K562 (cell line): ENCODE results near the gene PRR36. TPM values are rescaled to one million over a fixed set of nuclear protein-coding genes. Genes with fewer than 3 reads are reported as not detected.

ENCODE experiments used
- CEBPG ChIP-seq, 3 experiments: fragments of 200-800 bp in 1 of 3; sonication (Bioruptor generic) in 1 of 3; sonication (generic) in 1 of 3; formaldehyde crosslinking in 1 of 3; IDR thresholded peaks in 2 of 3; conservative IDR thresholded peaks in 1 of 3; 2 replicates each; pipeline versions ENCODE4 v1.6.1 to v1.8.0; 2016 to 2022; ENCODE audit warnings: missing compliant biosample characterization in 2 of 3, missing genetic modification characterization in 2 of 3, mild to moderate bottlenecking in 1 of 3, missing genetic modification reagents in 1 of 3
- CREBBP ChIP-seq: IDR thresholded peaks from one replicate; pipeline ENCODE4 v1.6.1; 2012; ENCODE audit warnings: low read depth, mild to moderate bottlenecking, control low read depth, inconsistent platforms, low read length
- E2F3 ChIP-seq: fragments of 250-450 bp; sonication (Bioruptor Pico); IDR thresholded peaks from 2 replicates; pipeline ENCODE4 v1.4.0; 2020; ENCODE audit warnings: mild to moderate bottlenecking
- MEIS2 ChIP-seq: fragments of 450-650 bp; IDR thresholded peaks from 2 replicates; pipeline ENCODE4 v1.6.1; 2014; ENCODE audit warnings: mild to moderate bottlenecking; ENCODE audit not compliant: partially characterized antibody
- MIER1 ChIP-seq: fragments of 450-650 bp; IDR thresholded peaks from 2 replicates; pipeline ENCODE4 v1.6.1; 2016; ENCODE audit warnings: antibody characterized with exemption, mild to moderate bottlenecking, low read depth
- NCOA6 ChIP-seq: fragments of 450-650 bp; IDR thresholded peaks from 2 replicates; pipeline ENCODE4 v1.6.1; 2017; ENCODE audit warnings: mild to moderate bottlenecking
- NCOR1 ChIP-seq: fragments of 450-650 bp; IDR thresholded peaks from 2 replicates; pipeline ENCODE4 v1.6.1; 2016; ENCODE audit warnings: mild to moderate bottlenecking, moderate library complexity
- NONO ChIP-seq, 2 experiments: fragments of 200-400 bp in 1 of 2; fragments of 450-650 bp in 1 of 2; formaldehyde crosslinking in 1 of 2; IDR thresholded peaks; 2 replicates each; pipeline ENCODE4 v1.6.1; 2017; ENCODE audit warnings: low read depth in 2 of 2, mild to moderate bottlenecking in 2 of 2, moderate library complexity in 2 of 2, low read length in 1 of 2
- PTTG1 ChIP-seq: fragments of 450-650 bp; IDR thresholded peaks from 2 replicates; pipeline ENCODE4 v1.6.1; 2016; ENCODE audit warnings: low read depth, mild to moderate bottlenecking, missing genetic modification characterization, missing compliant biosample characterization
- RNF2 ChIP-seq: sonication (generic); IDR thresholded peaks from 2 replicates; pipeline ENCODE4 v1.6.1; 2016
- SIN3A ChIP-seq, 2 experiments: fragments of 150-350 bp in 1 of 2; IDR thresholded peaks; 2 replicates each; pipeline ENCODE4 v1.6.1; 2011 to 2016; ENCODE audit warnings: borderline replicate concordance in 2 of 2, low read depth in 2 of 2, low read length in 2 of 2, mild to moderate bottlenecking in 2 of 2, moderate library complexity in 2 of 2; ENCODE audit not compliant: control insufficient read depth in 1 of 2
- TOE1 ChIP-seq, 2 experiments: fragments of 450-650 bp in 1 of 2; sonication (generic) in 1 of 2; formaldehyde crosslinking in 1 of 2; IDR thresholded peaks; 2 replicates each; pipeline versions ENCODE4 v1.7.1 to v1.8.0; 2016 to 2022; ENCODE audit warnings: borderline replicate concordance in 2 of 2, mild to moderate bottlenecking in 2 of 2, antibody characterized with exemption in 1 of 2, inconsistent platforms in 1 of 2, low read depth in 1 of 2, missing genetic modification reagents in 1 of 2, moderate library complexity in 1 of 2
- XRCC3 ChIP-seq: fragments of 450-650 bp; IDR thresholded peaks from 2 replicates; pipeline ENCODE4 v1.6.1; 2017; ENCODE audit warnings: mild to moderate bottlenecking, moderate library complexity
- ZBTB8A ChIP-seq: fragments of 450-650 bp; IDR thresholded peaks from 2 replicates; pipeline ENCODE4 v1.6.1; 2018; ENCODE audit warnings: mild to moderate bottlenecking, moderate library complexity; ENCODE audit not compliant: partially characterized antibody
- ZC3H11A ChIP-seq: IDR thresholded peaks from 2 replicates; pipeline ENCODE4 v1.6.1; 2012; ENCODE audit warnings: low read depth, low read length, improper control_type of control experiment
- ZNF780A ChIP-seq: fragments of 250-450 bp; sonication (Bioruptor Pico); IDR thresholded peaks from 2 replicates; pipeline ENCODE4 v1.5.0; 2021; ENCODE audit warnings: mild to moderate bottlenecking
- ZNF79 ChIP-seq: fragments of 250-450 bp; sonication (Bioruptor Pico); IDR thresholded peaks from 2 replicates; pipeline ENCODE4 v1.4.0; 2020; ENCODE audit warnings: low read depth, mild to moderate bottlenecking, moderate library complexity
- polyA plus RNA-seq, 8 experiments: library from polyadenylated mRNA; depleted of rRNA in 4 of 8; stranded (reverse) in 5 of 8; unstranded in 3 of 8; fragments of >200 nt; fragmentation: Nextera tagmentation in 2 of 8; fragmentation: Illumina TruSeq in 1 of 8; extraction: Ambion mirVana in 2 of 8; extraction: Trizol in 1 of 8; gene quantifications; 2 replicates each; pipeline versions ENCODE4 v1.2.1 to v1.2.3, GENCODE V29; 2011 to 2014; ENCODE audit warnings: inconsistent platforms in 1 of 8, missing spikeins in 1 of 8
- total RNA-seq, 7 experiments: library from RNA; depleted of rRNA in 6 of 7; stranded (reverse); fragments of >200 nt in 6 of 7; fragmentation: Illumina TruSeq in 2 of 7; extraction: Trizol in 2 of 7; gene quantifications; 2 replicates each; pipeline versions ENCODE4 v1.2.1 to v1.2.3, GENCODE V29; 2011 to 2021; ENCODE audit warnings: low replicate concordance in 1 of 7
- TF ChIP-seq, protein P1 (sequence below): sonication (generic); formaldehyde crosslinking; IDR thresholded peaks from 2 replicates; pipeline ENCODE4 v1.8.0; 2022; ENCODE audit warnings: mild to moderate bottlenecking, missing genetic modification reagents
- TF ChIP-seq, protein P2 (sequence below): fragments of 250-450 bp; sonication (Bioruptor Pico); IDR thresholded peaks from 2 replicates; pipeline ENCODE4 v1.9.0; 2021; ENCODE audit warnings: mild to moderate bottlenecking, inconsistent platforms
- TF ChIP-seq, protein P3 (sequence below): fragments of 250-450 bp; sonication (Bioruptor Pico); IDR thresholded peaks from 2 replicates; pipeline ENCODE4 v1.8.0; 2022; ENCODE audit warnings: inconsistent platforms
- TF ChIP-seq, protein P4 (sequence below): sonication (generic); formaldehyde crosslinking; IDR thresholded peaks from 2 replicates; pipeline ENCODE4 v1.8.0; 2022; ENCODE audit warnings: mild to moderate bottlenecking, missing genetic modification reagents

The PRR36 gene
- total and polyA plus RNA-seq, 9 of the 15 experiments (the other 6 are each of a cell fraction or from before 2014, with no cell fraction given) = 0.05 to 0.42 (median 0.06) TPM; not detected in 6

DNA sequence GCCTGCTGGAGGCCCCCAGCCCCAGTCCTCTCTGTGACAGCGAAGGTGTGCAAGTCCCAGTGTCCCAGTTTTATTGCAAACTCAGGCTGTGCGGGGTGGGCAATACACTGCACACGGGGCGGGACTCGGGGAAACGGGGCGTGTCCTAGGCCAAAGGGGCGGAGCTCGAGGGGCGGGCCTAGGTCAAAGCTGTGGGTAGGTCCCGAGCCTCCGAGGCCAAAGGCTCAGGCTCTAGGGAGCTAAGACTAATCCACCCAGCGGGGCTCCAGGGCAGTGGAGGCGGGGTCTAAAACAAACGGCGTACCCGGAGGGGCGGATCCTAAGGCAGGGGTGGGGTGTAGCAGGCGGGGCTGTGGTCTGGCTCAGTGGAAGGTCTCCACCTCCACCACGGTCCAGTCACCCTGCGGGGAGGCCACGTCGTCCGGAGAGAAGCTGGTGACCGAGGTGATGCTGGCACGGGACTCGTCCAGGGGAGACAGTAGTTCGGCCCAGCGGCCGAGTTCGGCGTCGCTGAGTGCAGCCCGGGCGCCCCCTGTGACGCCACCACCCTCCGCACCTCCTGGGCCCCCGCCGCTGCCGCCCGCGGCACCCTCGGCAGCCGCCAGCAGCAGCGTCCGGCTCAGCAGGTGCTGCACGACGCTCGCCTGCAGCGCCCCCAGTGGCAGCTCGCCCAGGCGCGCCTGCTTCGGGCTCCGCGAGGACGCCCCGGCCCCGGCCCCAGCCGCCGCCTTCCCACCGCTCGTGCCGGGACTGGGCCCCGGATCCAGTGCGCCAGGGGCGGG lies 5.3 kb downstream of the PRR36 start (continued):
- TF ChIP-seq ZC3H11A (no peak), TOE1 (IDR thresholded peaks at IDR 0.05; ENCODE audit: borderline replicate concordance) (no peak), TOE1 (CRISPR knock-in tag; IDR thresholded peaks at IDR 0.05; ENCODE audit: borderline replicate concordance, low read depth) (0 out of 2 replicates have a peak, but pooled peaks have one; percentile 66), RNF2 (no peak), SIN3A (IDR thresholded peaks at IDR 0.05; ENCODE audit: borderline replicate concordance in 2 of 2, control insufficient read depth in 1 of 2, low read depth in 2 of 2, low read length in 2 of 2) (peak; percentile 17 to 69; a peak in 2 of 4 replicates), MIER1 (no peak), CREBBP (no peak), NCOR1 (no peak), NONO (IDR thresholded peaks at IDR 0.05; ENCODE audit: low read depth in 2 of 2, low read length in 1 of 2) (peak in 1 of 2 experiments; percentile 83; a peak in 1 of 4 replicates), ZNF79 (CRISPR knock-in tag) (no peak), MEIS2 (no peak), ZNF780A (no peak), ZBTB8A (no peak), NCOA6 (no peak), E2F3 (CRISPR knock-in tag) (no peak), PTTG1 (tag) (no peak), CEBPG (CRISPR knock-in tag; IDR thresholded peaks at IDR 0.05) (no peak), CEBPG (tag; conservative IDR thresholded peaks at IDR 0.05 in 1 of 2, IDR thresholded peaks at IDR 0.05 in 1 of 2) (no peak), XRCC3 (no peak)
- TF ChIP-seq, protein P1, sequence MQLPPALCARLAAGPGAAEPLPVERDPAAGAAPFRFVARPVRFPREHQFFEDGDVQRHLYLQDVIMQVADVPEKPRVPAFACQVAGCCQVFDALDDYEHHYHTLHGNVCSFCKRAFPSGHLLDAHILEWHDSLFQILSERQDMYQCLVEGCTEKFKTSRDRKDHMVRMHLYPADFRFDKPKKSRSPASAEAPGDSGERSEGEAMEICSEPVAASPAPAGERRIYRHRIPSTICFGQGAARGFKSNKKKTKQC (CRISPR knock-in tag) = no peak
- TF ChIP-seq, protein P2, sequence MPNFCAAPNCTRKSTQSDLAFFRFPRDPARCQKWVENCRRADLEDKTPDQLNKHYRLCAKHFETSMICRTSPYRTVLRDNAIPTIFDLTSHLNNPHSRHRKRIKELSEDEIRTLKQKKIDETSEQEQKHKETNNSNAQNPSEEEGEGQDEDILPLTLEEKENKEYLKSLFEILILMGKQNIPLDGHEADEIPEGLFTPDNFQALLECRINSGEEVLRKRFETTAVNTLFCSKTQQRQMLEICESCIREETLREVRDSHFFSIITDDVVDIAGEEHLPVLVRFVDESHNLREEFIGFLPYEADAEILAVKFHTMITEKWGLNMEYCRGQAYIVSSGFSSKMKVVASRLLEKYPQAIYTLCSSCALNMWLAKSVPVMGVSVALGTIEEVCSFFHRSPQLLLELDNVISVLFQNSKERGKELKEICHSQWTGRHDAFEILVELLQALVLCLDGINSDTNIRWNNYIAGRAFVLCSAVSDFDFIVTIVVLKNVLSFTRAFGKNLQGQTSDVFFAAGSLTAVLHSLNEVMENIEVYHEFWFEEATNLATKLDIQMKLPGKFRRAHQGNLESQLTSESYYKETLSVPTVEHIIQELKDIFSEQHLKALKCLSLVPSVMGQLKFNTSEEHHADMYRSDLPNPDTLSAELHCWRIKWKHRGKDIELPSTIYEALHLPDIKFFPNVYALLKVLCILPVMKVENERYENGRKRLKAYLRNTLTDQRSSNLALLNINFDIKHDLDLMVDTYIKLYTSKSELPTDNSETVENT (CRISPR knock-in tag) = peak; percentile 15; the same call in 1 of the 2 replicates
- TF ChIP-seq, protein P3, sequence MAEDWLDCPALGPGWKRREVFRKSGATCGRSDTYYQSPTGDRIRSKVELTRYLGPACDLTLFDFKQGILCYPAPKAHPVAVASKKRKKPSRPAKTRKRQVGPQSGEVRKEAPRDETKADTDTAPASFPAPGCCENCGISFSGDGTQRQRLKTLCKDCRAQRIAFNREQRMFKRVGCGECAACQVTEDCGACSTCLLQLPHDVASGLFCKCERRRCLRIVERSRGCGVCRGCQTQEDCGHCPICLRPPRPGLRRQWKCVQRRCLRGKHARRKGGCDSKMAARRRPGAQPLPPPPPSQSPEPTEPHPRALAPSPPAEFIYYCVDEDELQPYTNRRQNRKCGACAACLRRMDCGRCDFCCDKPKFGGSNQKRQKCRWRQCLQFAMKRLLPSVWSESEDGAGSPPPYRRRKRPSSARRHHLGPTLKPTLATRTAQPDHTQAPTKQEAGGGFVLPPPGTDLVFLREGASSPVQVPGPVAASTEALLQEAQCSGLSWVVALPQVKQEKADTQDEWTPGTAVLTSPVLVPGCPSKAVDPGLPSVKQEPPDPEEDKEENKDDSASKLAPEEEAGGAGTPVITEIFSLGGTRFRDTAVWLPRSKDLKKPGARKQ (CRISPR knock-in tag) = no peak
- TF ChIP-seq, protein P4, sequence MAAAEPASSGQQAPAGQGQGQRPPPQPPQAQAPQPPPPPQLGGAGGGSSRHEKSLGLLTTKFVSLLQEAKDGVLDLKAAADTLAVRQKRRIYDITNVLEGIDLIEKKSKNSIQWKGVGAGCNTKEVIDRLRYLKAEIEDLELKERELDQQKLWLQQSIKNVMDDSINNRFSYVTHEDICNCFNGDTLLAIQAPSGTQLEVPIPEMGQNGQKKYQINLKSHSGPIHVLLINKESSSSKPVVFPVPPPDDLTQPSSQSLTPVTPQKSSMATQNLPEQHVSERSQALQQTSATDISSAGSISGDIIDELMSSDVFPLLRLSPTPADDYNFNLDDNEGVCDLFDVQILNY (CRISPR knock-in tag) = no peak; the same call in 1 of the 2 replicates
